ENCODE measurements around the gene ARL15.
"Not testable (repeated sequence)": the region's sequence is repeated elsewhere in the genome, so short reads cannot be mapped to it uniquely, and the experiment has no call there.

Gene ARL15

DNA sequence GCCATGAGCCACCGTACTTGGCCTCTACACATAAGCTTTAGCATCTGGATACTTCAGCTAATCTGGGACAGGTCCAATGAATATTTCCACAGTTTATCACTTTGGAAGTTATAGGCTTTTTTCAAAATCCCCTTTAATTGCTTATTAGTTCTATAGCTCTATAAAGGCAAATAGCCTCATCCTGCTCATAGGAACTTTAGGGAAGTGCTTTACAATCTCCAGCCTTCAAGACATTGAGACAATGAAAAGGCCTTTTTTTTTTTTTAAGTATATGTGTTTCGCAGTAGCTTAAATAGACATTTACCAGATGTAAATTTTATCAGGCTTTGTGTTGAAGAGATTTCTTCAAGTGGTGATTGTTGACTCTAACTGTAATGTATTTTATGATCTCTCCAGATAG is 224.2 kb downstream of the ARL15 start:
- no peak for DNase-seq

DNA sequence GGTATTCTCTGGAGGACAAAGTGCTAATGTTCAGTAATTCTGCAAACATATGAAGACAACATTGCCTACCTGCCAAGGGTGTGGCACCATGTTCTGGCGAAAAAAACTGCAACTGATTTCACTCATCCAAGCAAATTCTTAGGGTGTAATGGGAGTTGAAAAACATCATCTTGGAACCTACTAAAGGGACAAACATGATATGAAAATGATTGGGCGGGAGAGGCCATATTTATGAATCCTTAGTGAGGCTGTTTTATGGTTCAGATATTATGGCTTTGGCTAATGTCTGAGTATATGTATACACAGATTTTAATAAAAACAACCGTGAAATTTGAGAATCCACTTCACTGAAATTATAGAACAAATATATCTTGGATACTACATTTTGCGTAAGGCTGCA is 225.7 kb downstream of the ARL15 start:
- no peak for DNase-seq

DNA sequence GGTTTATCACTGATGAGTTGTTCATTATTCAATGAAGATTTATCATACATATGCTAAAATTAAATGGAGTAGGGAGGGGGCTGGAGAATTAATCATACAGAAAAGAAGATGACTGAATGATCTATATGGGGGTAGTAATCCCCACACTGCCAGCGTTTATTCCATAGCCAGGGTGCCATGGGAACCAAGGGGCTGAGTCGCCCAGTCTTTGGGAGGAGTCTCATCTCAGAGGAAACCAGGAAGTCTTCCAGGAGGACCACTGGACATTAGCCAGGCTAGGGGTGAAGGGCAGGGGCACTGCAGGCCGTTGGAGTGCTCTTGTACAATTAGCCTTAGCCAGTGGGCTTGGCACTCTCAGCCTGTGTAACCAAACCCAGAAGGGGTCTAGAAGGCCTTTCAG is 226.5 kb downstream of the ARL15 start:
- DNase-seq, result no peak

DNA sequence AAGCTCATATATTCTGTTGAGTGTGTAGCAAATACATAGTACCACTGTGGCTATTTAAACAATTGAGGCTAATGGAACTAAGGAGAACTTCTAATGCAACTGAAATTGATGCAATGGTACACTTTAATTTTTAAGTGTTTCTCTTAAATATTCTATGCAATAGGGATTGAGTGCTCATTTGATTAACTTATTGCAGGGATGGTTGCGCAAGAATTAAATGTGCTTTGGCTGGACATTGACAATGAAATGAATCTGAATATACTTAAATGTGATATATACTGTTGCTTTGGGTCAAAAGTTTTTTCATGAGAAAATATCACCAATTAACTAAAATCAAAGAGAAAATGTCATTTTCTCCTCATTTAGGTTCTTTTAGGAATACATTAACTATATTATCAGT is 227.1 kb downstream of the ARL15 start:
- DNase-seq, result no peak

DNA sequence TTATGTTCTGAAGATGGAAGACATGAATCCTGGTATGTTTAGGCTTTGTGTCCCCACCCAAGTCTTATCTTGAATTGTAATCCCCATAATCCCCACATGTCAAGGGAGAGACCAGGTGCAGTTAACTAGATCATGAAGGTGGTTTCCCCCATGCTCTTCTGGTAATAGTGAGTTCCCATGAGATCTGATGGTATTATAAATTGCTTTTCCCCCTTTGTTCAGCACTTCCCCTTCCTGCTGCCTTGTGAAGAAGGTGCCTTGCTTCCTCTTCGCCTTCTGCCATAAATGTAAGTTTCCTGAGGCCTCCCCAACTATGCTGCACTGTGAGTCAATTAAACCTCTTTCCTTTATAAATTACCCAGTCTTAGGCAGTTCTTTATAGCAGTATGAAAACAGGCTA is 229.0 kb downstream of the ARL15 start:
- DNase-seq, result no peak

DNA sequence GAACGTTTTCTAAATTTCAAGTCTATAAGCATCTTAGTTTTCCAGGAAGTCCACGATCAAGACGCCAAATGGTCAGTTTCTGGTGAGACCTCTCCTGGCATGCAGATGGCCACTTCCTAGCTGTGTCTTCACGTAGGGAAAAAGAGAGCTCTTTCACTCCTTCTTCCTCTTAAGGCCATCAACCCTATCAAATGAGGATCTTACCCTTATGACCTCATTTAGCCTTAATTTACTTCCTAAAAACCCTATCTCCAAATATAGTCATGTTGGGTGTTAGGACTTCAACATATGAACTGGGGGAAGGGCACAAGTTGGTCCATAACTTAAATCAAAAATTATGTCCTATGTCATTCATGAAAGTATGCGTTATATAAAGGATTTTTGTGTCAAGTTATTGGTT is 229.5 kb downstream of the ARL15 start:
- DNase-seq, result no peak

DNA sequence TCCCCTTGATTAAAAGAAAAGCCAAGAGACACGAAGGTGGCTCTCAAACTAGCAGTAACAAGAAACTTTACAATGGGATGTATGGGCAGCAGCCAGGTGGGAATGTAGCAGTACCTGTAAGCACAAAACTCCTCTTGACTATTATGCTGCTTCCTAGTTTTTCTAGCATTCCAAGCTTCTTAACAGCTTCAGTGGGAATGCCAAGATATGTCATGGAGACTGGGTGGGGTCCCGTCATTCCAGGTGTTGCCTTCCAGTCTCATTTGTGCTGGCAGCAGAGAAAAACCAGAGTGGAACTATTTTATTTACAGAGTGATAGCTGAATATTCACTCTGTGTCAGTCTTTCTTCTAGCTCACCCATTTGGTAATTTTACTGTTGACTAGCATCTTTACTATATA is 236.6 kb downstream of the ARL15 start:
- no peak for DNase-seq

DNA sequence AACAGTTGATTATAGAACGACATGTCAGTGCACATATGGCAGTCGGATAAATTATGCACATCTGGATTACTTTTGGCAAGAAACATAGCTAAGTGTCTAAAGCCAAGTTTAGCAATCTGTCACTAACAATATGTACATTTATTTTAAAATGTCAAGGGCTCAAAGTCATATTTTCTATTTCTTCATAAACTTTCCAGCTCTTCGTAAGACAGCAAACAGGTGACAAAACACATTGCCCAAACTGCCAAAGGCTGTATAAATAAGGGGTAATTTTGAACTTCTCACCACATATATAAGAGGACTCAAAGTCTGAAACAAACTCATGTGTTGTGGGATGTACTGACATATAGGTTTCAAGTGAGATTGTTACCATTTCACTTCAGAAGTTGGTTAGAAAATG is 237.2 kb downstream of the ARL15 start:
- no peak for DNase-seq

DNA sequence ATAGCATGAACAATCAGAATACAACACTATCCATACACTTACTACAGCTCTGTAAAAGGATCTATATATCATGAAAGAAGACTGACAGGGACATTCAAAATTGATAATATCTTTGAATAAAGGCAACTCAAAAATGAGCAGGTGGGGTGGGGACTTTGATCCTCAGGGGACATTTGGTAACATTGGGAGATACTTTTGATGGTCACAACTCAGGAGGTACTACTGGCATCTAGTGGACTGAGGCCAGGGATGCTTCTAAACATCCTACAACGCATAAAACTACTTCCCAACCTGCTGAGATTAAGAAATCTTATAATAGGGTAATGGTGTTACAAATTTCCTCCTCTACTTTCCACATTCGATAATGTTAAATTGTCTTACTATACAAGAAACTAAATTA is 243.9 kb downstream of the ARL15 start:
- DNase-seq, result no peak

DNA sequence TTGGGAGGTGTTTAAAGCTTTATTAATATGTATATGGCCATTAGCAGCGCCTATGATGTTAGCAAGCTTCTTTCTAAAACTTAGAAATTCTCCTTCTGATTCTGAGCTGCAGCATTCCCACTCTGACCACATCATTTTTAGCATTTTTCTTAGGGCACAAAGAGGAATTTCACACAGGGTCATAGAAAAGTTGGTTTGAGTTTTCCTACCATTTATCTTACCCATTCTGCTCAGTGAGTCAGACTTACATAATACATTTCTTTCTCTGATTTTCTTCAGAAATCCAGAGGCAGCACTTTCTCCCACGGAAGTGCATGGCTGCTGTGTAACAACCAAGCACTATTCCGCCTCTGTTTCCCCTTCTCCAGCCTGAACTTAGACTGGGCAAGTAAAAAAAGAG is 246.6 kb downstream of the ARL15 start:
- no peak for DNase-seq

DNA sequence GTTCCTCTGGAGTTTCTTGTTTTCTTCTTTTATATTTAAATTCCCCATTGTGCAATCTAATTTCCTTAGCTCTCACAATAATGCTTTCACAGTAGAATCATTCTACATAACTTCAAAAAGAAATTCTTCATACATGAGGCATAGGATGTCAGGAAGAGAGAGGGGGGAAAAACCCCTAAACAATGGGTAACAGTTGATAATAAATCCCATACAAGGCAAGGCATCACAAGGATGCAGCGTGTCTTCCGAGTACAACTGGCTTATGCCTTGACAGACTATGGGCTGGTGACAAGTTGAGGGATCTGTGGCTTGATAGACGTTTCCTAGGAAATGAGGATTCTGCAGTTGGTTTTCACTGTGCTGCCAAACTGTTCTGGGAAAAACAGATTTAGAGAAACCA is 247.4 kb downstream of the ARL15 start:
- DNase-seq, result no peak

DNA sequence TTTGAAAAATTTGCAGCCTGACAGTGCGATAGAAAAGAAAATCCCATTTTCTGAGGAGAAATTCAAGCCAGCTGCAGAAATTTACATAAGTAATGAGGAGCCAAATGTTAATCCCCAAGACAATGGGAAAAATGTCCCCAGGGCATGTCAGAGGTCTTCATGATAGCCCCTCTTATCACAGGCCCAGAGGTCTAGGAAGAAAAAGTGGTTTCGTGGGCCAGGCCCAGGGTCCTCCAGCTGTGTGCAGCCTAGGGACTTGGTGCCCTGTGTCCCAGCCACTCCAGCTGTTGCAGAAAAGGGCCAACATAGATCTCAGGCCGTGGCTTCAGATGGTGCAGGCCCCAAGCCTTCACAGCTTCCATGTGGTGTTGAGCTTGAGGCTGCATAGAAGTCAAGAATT is 249.5 kb downstream of the ARL15 start:
- not testable (repeated sequence) for DNase-seq

DNA sequence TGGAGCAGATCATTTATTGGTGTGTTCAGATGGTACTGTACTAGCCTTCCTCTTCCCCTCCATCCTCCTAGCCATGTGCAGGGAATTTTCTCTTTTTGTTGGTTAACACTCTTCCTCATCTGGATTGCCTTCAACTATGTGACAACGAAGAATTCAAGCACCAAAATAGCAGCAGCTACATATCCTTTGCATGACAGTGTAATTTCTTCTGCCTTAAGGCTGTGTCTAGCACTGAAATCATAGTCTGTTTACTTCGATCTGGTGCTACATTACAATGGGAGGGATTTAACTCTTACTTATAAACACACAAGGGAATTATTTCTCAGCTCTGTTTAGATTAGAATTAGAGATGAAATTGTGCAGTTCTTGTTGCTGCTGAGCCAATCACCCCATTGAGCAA is 260.4 kb downstream of the ARL15 start:
- DNase-seq, result no peak

DNA sequence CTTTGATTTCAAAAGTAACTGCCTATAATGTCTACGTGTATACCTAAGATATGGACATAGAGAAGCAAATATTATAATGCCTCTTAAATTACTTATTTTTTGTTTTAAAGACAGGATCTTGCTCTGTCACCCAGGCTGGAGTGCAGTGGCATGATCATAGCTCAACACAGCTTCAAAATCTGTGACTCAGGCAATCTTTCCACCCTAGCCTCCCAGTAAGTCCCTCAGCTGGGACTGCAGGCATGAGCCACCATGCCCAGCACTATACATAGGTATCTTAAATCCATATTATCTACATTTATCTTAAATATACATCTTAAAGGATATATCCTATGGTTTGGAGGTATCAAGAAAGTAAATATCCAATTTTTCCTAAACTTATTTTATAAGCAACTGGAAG is 261.2 kb downstream of the ARL15 start:
- no peak for DNase-seq

DNA sequence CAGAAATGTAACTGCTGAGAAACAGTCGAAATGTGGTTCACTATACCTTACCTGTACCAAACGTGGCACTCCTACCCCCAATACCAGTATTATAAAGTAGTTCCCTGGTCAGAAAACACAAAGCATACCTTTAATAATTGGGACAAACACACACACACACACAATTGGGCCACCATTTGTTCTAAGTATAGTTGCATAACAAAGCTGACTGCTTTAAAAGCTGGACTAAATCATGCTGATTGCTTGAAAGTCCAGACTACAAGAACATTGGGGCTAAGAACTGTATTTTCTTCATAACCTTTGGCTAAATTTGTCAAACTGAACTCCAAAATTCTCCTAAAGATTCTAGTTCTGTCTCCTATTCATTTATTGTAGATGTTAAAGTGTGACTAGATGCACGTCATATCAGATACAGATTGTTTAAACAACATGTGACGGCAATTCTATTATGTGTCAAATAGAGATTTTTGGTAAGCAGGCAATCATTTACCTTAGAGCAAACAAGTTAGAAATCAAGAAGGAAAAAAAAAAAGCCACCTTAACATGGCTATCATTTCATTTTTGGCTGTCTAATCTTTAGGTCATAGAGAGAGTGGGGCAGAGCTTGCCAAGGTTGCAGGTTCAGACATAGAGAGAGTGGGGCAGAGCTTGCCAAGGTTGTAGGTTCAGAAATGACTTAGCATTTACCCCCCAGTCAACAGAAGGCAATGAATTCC is 265.1 kb downstream of the ARL15 start:
- DNase-seq, result no peak

DNA sequence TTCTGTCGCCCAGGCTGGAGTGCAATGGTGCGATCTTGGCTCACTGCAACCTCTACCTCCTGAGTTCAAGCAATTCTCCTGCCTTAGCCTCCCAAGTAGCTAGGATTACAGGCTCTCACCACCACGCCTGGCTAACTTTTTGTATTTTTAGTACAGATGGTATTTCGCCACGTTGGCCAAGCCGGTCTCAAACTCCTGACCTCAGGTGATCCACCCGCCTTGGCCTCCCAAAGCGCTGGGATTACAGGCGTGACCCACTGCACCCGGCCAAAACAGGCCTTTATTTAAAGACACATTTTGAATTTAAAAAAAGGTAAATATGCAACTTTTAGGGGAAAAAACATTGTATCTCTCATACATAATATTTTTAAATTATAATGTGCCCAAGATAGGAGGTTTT is 266.1 kb downstream of the ARL15 start:
- not testable (repeated sequence) for DNase-seq

DNA sequence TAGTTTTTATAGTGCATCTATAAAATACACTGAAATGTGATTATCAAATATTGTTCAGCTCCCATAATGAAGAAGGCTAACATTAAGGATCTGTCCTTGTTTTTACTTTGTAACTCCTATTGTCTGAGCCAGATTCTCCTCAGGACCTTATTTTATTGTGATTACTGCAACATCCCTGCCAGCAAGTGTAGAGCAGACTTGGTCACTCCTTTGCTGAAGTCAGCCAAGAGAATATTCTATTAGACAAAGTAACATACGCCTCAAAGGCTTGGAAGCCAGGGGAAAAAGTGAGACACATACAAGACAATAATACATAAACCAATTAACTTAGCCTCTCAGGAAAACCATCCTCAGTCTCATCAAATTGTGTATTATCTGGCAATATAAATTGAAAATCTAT is 269.6 kb downstream of the ARL15 start:
- no peak for DNase-seq

DNA sequence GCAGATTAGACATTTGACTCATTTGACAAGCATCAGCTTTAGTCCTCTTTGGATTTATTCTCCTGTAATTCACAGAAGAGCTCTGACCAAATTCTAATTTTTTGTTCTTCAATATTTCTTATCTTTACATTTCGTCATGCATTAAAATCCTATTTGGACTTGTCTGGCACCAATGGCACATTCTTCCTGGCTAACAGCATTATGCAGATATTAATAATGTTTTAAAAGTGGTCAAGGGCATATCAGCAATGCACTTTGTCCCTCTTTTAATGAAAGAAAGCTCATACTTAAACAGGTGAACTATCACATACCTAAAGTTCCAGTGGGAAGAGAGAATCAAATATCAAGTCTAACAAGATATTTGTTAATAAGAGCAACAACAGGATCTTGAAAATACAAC is 270.4 kb downstream of the ARL15 start:
- no peak for DNase-seq

DNA sequence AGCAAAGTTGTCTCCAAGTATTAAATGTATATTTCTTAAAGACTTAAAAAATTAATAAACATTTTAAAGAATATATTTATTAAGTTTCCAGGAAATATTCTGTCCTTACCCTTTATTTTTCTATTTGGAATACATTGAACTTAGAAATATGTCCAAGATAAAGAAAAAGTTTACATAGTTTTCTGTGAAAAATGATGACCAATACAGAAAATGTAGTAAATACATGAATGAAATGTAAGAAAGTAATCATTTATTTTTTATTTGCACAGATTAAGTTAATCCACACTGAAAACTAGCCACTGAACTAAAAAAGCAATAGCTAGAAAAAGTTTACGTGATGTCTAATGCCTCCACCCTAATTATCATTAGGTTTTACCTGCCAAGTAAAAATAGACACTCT is 273.2 kb downstream of the ARL15 start:
- no peak for DNase-seq

DNA sequence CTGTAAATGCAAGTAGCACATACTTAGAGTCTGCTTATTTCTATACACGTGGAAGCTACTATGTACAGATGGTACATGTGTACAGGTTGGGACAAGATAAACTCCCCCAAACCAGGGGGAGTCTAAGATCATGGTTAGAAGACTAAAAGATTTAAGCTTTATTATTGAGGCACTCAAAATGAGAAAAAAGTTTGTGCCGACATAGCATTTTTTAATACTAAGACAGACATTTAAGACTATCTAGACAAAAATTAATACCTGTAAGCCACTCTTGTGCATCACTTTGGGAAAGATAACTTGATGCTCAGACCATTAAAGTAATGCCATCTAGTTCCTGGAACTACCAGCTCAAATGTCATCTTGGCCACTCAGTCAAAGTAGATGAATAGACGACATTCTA is 279.4 kb downstream of the ARL15 start:
- DNase-seq, result no peak

DNA sequence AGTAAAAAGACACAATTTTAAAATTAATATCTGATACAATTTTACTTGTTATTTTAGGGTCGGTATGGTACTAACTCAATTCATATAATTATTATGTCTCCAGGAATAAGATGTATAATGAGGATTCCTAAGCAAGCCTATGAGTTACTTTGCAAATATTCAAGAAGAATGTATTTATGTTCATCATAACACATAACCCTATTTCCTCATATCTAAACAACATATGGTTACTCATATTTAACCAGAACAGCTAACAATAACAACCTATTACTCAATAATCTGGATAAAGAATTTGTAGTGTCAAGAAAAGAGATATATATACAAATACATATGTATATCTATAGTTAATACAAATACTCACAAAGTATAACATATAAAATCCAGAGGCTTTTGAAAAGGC is 285.9 kb downstream of the ARL15 start:
- DNase-seq, result no peak

DNA sequence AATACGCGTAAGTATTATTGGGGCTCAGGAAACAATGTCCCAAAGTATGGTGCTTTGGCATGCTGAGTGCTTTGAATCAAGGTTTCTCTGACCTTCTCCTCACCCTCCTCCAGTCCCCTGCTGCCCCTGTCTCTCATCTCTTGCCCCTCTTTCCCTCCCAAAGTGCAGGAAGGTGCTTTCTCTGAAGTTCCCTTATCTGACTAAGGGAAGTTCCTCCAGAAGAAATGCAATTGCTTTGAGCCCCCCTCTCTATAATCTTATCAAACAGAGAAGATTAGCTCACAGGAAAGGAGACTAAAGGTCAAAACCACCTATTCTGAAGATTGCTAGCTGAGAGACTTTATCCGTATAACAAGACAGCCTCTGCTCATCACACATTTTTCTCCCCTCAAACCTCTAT is 288.1 kb downstream of the ARL15 start:
- no peak for DNase-seq

DNA sequence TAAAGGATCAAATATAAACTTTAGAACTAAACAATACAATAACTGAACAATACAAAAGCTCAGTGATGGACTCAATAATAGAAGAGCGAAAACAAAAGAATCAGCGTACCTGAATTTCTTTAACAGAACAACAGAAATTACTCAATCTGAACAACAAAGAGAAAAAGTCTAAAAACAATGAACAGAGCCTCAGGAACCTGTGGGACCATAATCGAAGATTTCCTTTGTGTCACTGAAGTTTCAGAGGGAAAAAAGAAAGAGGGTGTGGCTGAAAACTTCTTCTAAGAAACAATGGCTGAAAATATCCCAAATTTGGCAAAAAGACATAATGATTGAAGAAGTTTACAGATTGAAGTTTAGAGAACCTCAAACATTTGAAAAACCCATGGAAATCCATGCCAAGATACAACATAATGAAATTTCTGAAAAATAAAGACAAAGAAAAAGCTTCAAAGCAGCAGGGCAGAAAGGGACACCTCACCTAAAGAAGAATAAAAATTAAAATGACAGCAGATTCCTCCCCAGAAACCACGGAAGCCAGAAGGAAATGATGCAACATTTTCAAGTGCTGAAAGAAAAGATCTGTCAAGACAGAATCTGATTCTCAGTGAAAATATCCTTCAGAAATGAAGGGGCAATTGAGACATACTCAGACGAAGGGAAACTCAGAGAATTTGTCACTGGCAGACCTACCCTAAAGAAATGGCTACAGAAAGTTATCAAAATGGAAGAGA is 288.8 kb downstream of the ARL15 start:
- no peak for DNase-seq

DNA sequence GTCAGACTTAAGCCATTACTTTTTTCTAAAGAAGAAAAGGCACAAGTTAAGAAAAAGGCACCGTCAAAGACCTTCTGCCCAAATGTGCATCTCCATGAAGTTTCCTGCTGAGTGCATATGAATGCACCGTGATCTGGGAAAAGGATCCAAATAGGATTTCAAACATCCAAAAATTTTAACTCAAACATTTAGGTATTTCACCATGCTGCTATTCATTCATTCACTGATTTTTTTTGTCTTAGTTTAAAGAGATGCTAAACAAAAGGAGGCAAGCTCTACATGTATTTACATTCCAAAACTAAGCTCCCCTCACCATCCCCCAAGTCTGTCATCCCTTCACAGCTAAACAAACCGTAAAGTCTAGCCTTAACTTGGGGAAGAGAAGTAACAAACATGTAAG is 291.9 kb downstream of the ARL15 start:
- DNase-seq, result no peak

DNA sequence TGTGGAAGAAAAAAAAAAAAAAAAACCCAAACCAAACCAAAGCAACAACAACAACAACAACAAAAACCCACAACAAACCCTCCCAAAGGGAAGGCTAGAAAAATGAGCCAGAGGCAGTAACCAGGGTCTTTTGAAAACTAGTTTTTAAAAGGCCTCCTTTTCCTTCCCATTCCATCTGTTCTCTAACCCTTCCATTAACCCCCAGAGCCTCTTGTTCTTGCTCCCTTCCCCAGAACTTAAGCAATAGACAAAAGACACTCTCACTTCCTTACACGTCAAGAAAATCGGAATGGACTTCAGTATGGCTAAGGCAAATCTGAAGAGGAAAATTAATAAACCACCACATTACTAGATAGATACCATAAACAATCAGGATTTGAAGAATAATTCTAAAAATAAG is 292.8 kb downstream of the ARL15 start:
- DNase-seq, result no peak
